IPS-15b (cell line): ENCODE data around the gene MYCN.
"Not testable (repeated sequence)": the region's sequence is repeated elsewhere in the genome, so short reads cannot be mapped to it uniquely, and the experiment has no call there.

ENCODE experiments used
- H3K27me3 ChIP-seq: one replicate; pipeline ENCODE4 v1.6.1; 2013; ENCODE audit warnings: low read length; ENCODE audit not compliant: control insufficient read depth, insufficient read depth
- H3K36me3 ChIP-seq: one replicate; pipeline ENCODE4 v1.6.1; 2013; ENCODE audit warnings: low read length; ENCODE audit not compliant: control insufficient read depth, insufficient read depth
- H3K4me1 ChIP-seq: one replicate; pipeline ENCODE4 v1.6.1; 2013; ENCODE audit warnings: mild to moderate bottlenecking, low read length; ENCODE audit not compliant: control insufficient read depth, insufficient read depth
- H3K4me3 ChIP-seq: one replicate; pipeline ENCODE4 v1.5.1; 2013; ENCODE audit warnings: low read depth, low read length
- H3K9ac ChIP-seq: one replicate; pipeline ENCODE4 v1.6.1; 2013; ENCODE audit warnings: low read depth, mild to moderate bottlenecking, low read length
- H3K9me3 ChIP-seq: one replicate; pipeline ENCODE4 v1.6.1; 2013; ENCODE audit warnings: mild to moderate bottlenecking, low read length; ENCODE audit not compliant: control insufficient read depth, insufficient read depth

Gene MYCN

GRCh38 chr2:15927551-15928218 is 12.7 kb upstream of the MYCN start:
- H3K27me3 ChIP-seq, result no peaks in the 10 kb centered on the region
- H3K4me3 ChIP-seq, result no peak overlapping the region
- H3K4me1 ChIP-seq, result no peaks in the 10 kb centered on the region

GRCh38 chr2:15929008-15929407 is 11.3 kb upstream of the MYCN start:
- not testable (repeated sequence) for H3K36me3 ChIP-seq, H3K9ac ChIP-seq, H3K27me3 ChIP-seq, H3K9me3 ChIP-seq, H3K4me1 ChIP-seq, H3K4me3 ChIP-seq

More at GRCh38 chr2:15927551-15928218, 12.7 kb upstream of the MYCN start:
- H3K9me3 ChIP-seq, result no peaks in the 10 kb centered on the region
- H3K36me3 ChIP-seq, result no peaks in the 10 kb centered on the region
- H3K9ac ChIP-seq, result no peak overlapping the region

GRCh38 chr2:15929861-15930260 is 10.5 kb upstream of the MYCN start:
- Histone ChIP-seq H3K36me3 (no peaks in the 10 kb centered on the region), H3K27me3 (no peaks in the 10 kb centered on the region), H3K4me1 (no peaks in the 10 kb centered on the region), H3K9me3 (no peaks in the 10 kb centered on the region), H3K4me3 (no peak overlapping the region), H3K9ac (no peak overlapping the region)

GRCh38 chr2:15930589-15931318 is 9.6 kb upstream of the MYCN start:
- Histone ChIP-seq H3K27me3 (no peaks in the 10 kb centered on the region), H3K9ac (no peak overlapping the region), H3K36me3 (no peaks in the 10 kb centered on the region), H3K9me3 (no peaks in the 10 kb centered on the region), H3K4me1 (peaks cover 2% of the 10 kb centered on the region), H3K4me3 (no peak overlapping the region)

GRCh38 chr2:15931319-15931890 is 8.9 kb upstream of the MYCN start:
- no peak overlapping the region for H3K9ac ChIP-seq
- H3K4me1 ChIP-seq, result peaks cover 4% of the 10 kb centered on the region
- no peak overlapping the region for H3K4me3 ChIP-seq
- no peaks in the 10 kb centered on the region for H3K9me3 ChIP-seq
- H3K27me3 ChIP-seq, result no peaks in the 10 kb centered on the region
- H3K36me3 ChIP-seq, result no peaks in the 10 kb centered on the region

GRCh38 chr2:15931950-15932349 is 8.4 kb upstream of the MYCN start:
- Histone ChIP-seq H3K4me3 (no peak overlapping the region), H3K36me3 (no peaks in the 10 kb centered on the region), H3K4me1 (peaks cover 5% of the 10 kb centered on the region), H3K27me3 (no peaks in the 10 kb centered on the region), H3K9me3 (no peaks in the 10 kb centered on the region), H3K9ac (no peak overlapping the region)

- Histone ChIP-seq H3K4me3 (no peak overlapping the region), H3K9ac (no peak overlapping the region), H3K36me3 (no peaks in the 10 kb centered on the region), H3K4me1 (peaks cover 8% of the 10 kb centered on the region), H3K27me3 (no peaks in the 10 kb centered on the region), H3K9me3 (no peaks in the 10 kb centered on the region)
These were observed 7.8 kb upstream of the MYCN start for GRCh38 chr2:15932394-15933183.

- Histone ChIP-seq H3K27me3 (no peaks in the 10 kb centered on the region), H3K36me3 (no peaks in the 10 kb centered on the region), H3K4me1 (peaks cover 12% of the 10 kb centered on the region), H3K4me3 (no peak overlapping the region), H3K9me3 (no peaks in the 10 kb centered on the region), H3K9ac (no peak overlapping the region)
These were observed 7.0 kb upstream of the MYCN start for GRCh38 chr2:15933184-15933845.

- H3K27me3 ChIP-seq, result no peaks in the 10 kb centered on the region
- peaks cover 20% of the 10 kb centered on the region for H3K4me1 ChIP-seq
- H3K36me3 ChIP-seq, result no peaks in the 10 kb centered on the region
- H3K4me3 ChIP-seq, result no peak overlapping the region
- H3K9ac ChIP-seq, result no peak overlapping the region
- H3K9me3 ChIP-seq, result no peaks in the 10 kb centered on the region
These were observed 5.9 kb upstream of the MYCN start for GRCh38 chr2:15934291-15934945.

- H3K4me3 ChIP-seq, result no peak overlapping the region
- no peaks in the 10 kb centered on the region for H3K9me3 ChIP-seq
- no peaks in the 10 kb centered on the region for H3K27me3 ChIP-seq
- H3K9ac ChIP-seq, result no peak overlapping the region
- no peaks in the 10 kb centered on the region for H3K36me3 ChIP-seq
- H3K4me1 ChIP-seq, result peaks cover 20% of the 10 kb centered on the region
These were observed 5.2 kb upstream of the MYCN start for GRCh38 chr2:15935189-15935588.

GRCh38 chr2:15935675-15936074 is 4.7 kb upstream of the MYCN start:
- no peaks in the 10 kb centered on the region for H3K9me3 ChIP-seq
- peaks cover 20% of the 10 kb centered on the region for H3K4me1 ChIP-seq

More at GRCh38 chr2:15935675-15936074, 4.7 kb upstream of the MYCN start:
- no peak overlapping the region for H3K4me3 ChIP-seq
- H3K27me3 ChIP-seq, result no peaks in the 10 kb centered on the region
- H3K9ac ChIP-seq, result no peak overlapping the region
- H3K36me3 ChIP-seq, result no peaks in the 10 kb centered on the region
